Measurements from ENCODE around the gene FAT1. TPM values are rescaled to one million over a fixed set of nuclear protein-coding genes. Genes with fewer than 3 reads are reported as not detected.

FAT1 gene
- total RNA-seq, 4 donors from 2014 or later, result 2.3 to 9.7 (median 4.8) TPM

DNA sequence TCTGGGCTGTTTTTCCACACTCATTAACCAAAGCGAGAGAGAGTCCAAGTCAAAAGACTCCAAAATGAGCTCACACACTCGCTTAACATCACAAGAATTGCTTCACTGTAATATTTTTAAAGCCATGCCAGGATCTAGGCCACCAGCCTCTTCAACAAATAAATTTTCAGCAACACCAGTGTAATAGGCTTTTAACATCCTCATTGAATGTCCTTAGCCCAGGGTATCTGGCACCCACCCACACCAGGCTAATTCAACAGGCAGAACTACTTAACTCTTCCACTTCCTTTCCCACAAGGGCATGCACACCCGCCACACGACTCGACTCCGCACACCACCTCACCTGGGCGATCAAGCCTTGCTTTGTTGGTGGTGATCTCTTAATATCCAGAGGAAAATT lies 34.2 kb downstream of the FAT1 start:
- no peaks in the 10 kb centered on the region for H3K27me3 ChIP-seq
- no peaks in the 10 kb centered on the region for H3K9me3 ChIP-seq
- no peak overlapping the region for H3K4me3 ChIP-seq
- intact Hi-C loops (cut with DNase I; ENCODE audit: low total_unique reads) (no loop called here), in situ Hi-C loops (cut with MboI; ENCODE audit: low sequenced_read_pairs in 4 of 4) (no loop called here)
- no peak for DNase-seq
- no peaks in the 10 kb centered on the region for H3K4me1 ChIP-seq
- H3K36me3 ChIP-seq, result no peaks in the 10 kb centered on the region
- no peak overlapping the region for H3K27ac ChIP-seq
- no peak for TF ChIP-seq CTCF (IDR thresholded peaks at IDR 0.05 in 4 of 5, conservative IDR thresholded peaks at IDR 0.05 in 1 of 5)
- no peak for TF ChIP-seq POLR2A (IDR thresholded peaks at IDR 0.05)
- ATAC-seq, result no peak

GRCh38 chr4:186688150-186688943 lies 35.3 kb downstream of the FAT1 start:
- no peak overlapping the region for H3K27ac ChIP-seq

DNA sequence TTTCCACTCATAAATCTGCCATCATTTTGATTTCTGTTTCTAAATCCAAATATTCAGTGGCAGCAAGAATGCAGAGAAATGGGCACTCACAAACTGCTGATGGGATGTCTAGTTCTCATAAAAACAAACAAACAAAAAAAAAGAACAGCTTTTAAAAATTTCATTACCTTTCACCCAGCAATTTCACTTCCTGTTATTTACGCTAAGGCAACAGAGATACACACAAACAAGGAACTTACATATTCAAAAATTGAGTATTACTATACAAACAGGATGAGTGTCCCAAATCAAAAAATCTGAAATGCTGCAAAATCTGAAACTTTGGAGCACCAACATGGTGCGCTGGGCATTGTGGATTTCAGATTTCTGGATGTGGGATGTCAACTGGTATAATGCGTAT lies 36.4 kb downstream of the FAT1 start:
- DNase-seq (no peak), ATAC-seq (no peak)
- Histone ChIP-seq H3K36me3 (no peaks in the 10 kb centered on the region), H3K9me3 (no peaks in the 10 kb centered on the region), H3K4me3 (no peak overlapping the region), H3K4me1 (no peaks in the 10 kb centered on the region), H3K27me3 (no peaks in the 10 kb centered on the region), H3K27ac (no peak overlapping the region)
- TF ChIP-seq POLR2A (IDR thresholded peaks at IDR 0.05), result no peak
- TF ChIP-seq CTCF (IDR thresholded peaks at IDR 0.05 in 4 of 5, conservative IDR thresholded peaks at IDR 0.05 in 1 of 5), result no peak
- intact Hi-C loops (cut with DNase I; ENCODE audit: low total_unique reads), result no loop called here
- in situ Hi-C loops (cut with MboI; ENCODE audit: low sequenced_read_pairs in 4 of 4), result no loop called here

More at GRCh38 chr4:186688150-186688943, 35.3 kb downstream of the FAT1 start:
- TF ChIP-seq POLR2A (IDR thresholded peaks at IDR 0.05), result no peak
- TF ChIP-seq CTCF (IDR thresholded peaks at IDR 0.05 in 4 of 5, conservative IDR thresholded peaks at IDR 0.05 in 1 of 5), result no peak
- H3K36me3 ChIP-seq, result no peaks in the 10 kb centered on the region
- ATAC-seq (no peak), DNase-seq (no peak)
- H3K4me1 ChIP-seq, result no peaks in the 10 kb centered on the region
- no peaks in the 10 kb centered on the region for H3K27me3 ChIP-seq
- intact Hi-C loops (cut with DNase I; ENCODE audit: low total_unique reads), result no loop called here
- in situ Hi-C loops (cut with MboI; ENCODE audit: low sequenced_read_pairs in 4 of 4), result no loop called here
- H3K9me3 ChIP-seq, result no peaks in the 10 kb centered on the region
- H3K4me3 ChIP-seq, result no peak overlapping the region

DNA sequence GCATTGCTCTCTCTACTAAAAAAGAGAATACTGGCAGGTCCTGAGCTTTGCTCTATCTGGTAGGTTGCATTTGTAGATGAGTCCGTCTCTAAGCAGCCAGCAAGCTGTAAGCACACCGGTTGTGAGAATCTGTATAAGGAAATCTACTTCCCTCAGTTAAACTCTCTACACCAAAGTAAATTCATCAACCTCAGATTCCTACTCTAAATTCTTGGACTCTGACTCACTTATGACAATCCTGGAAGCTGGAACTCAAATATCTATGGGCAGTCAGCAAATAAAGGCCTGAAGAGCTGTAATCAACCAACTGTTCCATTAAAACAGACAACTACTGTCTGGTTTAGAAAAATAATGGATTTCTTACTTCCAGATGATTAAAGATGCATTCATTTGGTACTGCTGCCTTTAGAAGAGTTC lies 37.9 kb downstream of the FAT1 start:
- no peak overlapping the region for H3K27ac ChIP-seq
- H3K9me3 ChIP-seq, result no peaks in the 10 kb centered on the region
- no peaks in the 10 kb centered on the region for H3K4me1 ChIP-seq
- TF ChIP-seq POLR2A (IDR thresholded peaks at IDR 0.05) (no peak), CTCF (IDR thresholded peaks at IDR 0.05 in 4 of 5, conservative IDR thresholded peaks at IDR 0.05 in 1 of 5) (no peak)
- no peaks in the 10 kb centered on the region for H3K27me3 ChIP-seq
- in situ Hi-C loops (cut with MboI; ENCODE audit: low sequenced_read_pairs in 4 of 4), result no loop called here
- ATAC-seq (no peak), DNase-seq (no peak)
- no peaks in the 10 kb centered on the region for H3K36me3 ChIP-seq
- no peak overlapping the region for H3K4me3 ChIP-seq
- intact Hi-C loops (cut with DNase I; ENCODE audit: low total_unique reads), result no loop called here

All from gastrocnemius medialis (tissue), 4 donors.